ENCODE data around the gene METTL25.

METTL25 gene

GRCh38 chr12:82473111-82473754 lies 114.9 kb downstream of the METTL25 start:
- no peak for DNase-seq

GRCh38 chr12:82474181-82474797 lies 116.0 kb downstream of the METTL25 start:
- no peak for DNase-seq

- no peak for DNase-seq
These were observed 116.5 kb downstream of the METTL25 start for GRCh38 chr12:82474798-82475184.

- no peak for DNase-seq
These were observed 116.9 kb downstream of the METTL25 start for GRCh38 chr12:82475211-82475610.

- no peak for DNase-seq
These were observed 118.2 kb downstream of the METTL25 start for GRCh38 chr12:82476511-82476910.

GRCh38 chr12:82479511-82479910 lies 121.2 kb downstream of the METTL25 start:
- DNase-seq, result no peak

GRCh38 chr12:82480606-82481005 lies 122.3 kb downstream of the METTL25 start:
- no peak for DNase-seq

- no peak for DNase-seq
These were observed 123.6 kb downstream of the METTL25 start for GRCh38 chr12:82481954-82482353.

- no peak for DNase-seq
These were observed 128.4 kb downstream of the METTL25 start for GRCh38 chr12:82486524-82487235.

GRCh38 chr12:82504409-82504808 lies 146.1 kb downstream of the METTL25 start:
- DNase-seq, result no peak

GRCh38 chr12:82505150-82505549 lies 146.8 kb downstream of the METTL25 start:
- no peak for DNase-seq

GRCh38 chr12:82507686-82508085 lies 149.4 kb downstream of the METTL25 start:
- no peak for DNase-seq

- DNase-seq, result no peak
These were observed 152.1 kb downstream of the METTL25 start for GRCh38 chr12:82510386-82510785.

- DNase-seq, result no peak
These were observed 156.6 kb downstream of the METTL25 start for GRCh38 chr12:82514880-82515279.

GRCh38 chr12:82515652-82516051 lies 157.3 kb downstream of the METTL25 start:
- no peak for DNase-seq

- DNase-seq, result no peak
These were observed 158.7 kb downstream of the METTL25 start for GRCh38 chr12:82517027-82517426.

GRCh38 chr12:82517808-82518207 lies 159.5 kb downstream of the METTL25 start:
- peak; percentile 63 for DNase-seq

- no peak for DNase-seq
These were observed 161.2 kb downstream of the METTL25 start for GRCh38 chr12:82519510-82519909.

- DNase-seq, result no peak
These were observed 164.0 kb downstream of the METTL25 start for GRCh38 chr12:82522285-82522684.

GRCh38 chr12:82522762-82523161 lies 164.4 kb downstream of the METTL25 start:
- DNase-seq, result no peak

GRCh38 chr12:82523996-82524395 lies 165.7 kb downstream of the METTL25 start:
- DNase-seq, result no peak

GRCh38 chr12:82524641-82525040 lies 166.3 kb downstream of the METTL25 start:
- DNase-seq, result no peak

- DNase-seq, result no peak
These were observed 167.3 kb downstream of the METTL25 start for GRCh38 chr12:82525616-82526015.

GRCh38 chr12:82527165-82527780 lies 168.9 kb downstream of the METTL25 start:
- peak; percentile 23 for DNase-seq

Data from NCI-H510A (cell line).